Large intestine (tissue), 3 donors: ENCODE data around the gene PDE6C. TPM values are rescaled to one million over a fixed set of nuclear protein-coding genes. Genes with fewer than 3 reads are reported as not detected.

Experiments
- DNase-seq, 2 donors: peaks; one replicate each; pipeline versions ENCODE4 v3.0.0 to v3.0.0-alpha.2; 2013
- H3K27ac ChIP-seq: one replicate; pipeline ENCODE4 v1.5.1; 2013; ENCODE audit warnings: low read length
- H3K27me3 ChIP-seq: 2 replicates; pipeline ENCODE4 v1.6.1; 2013; ENCODE audit warnings: low read length; ENCODE audit not compliant: control insufficient read depth, insufficient read depth
- H3K36me3 ChIP-seq: 2 replicates; pipeline ENCODE4 v1.6.1; 2013; ENCODE audit warnings: low read length; ENCODE audit not compliant: control insufficient read depth, insufficient read depth
- H3K4me1 ChIP-seq: one replicate; pipeline ENCODE4 v1.6.1; 2013; ENCODE audit warnings: low read length; ENCODE audit not compliant: control insufficient read depth, insufficient read depth
- H3K4me3 ChIP-seq: one replicate; pipeline ENCODE4 v1.5.1; 2013; ENCODE audit warnings: low read length
- H3K9me3 ChIP-seq: one replicate; pipeline ENCODE4 v1.6.1; 2013; ENCODE audit warnings: mild to moderate bottlenecking, low read depth, low read length, moderate library complexity; ENCODE audit not compliant: control insufficient read depth
- WGBS: methylation state at CpG from one replicate; pipeline ENCODE4 v1.1.5; 2013; ENCODE audit warnings: low lambda C conversion rate; ENCODE audit not compliant: insufficient coverage; 5-methylcytosine and 5-hydroxymethylcytosine counted together
- polyA plus RNA-seq: library from polyadenylated mRNA; unstranded; fragments of 120-200 nt; gene quantifications from one replicate; pipeline ENCODE4 v1.2.1, GENCODE V29; 2013

Gene PDE6C
- polyA plus RNA-seq, 1 donor, result 0.55 TPM

- WGBS, result no CpG with 5 or more reads among the region's 7 CpGs
- Histone ChIP-seq H3K36me3 (peaks cover 3% of the 10 kb centered on the region), H3K27me3 (no peaks in the 10 kb centered on the region), H3K4me1 (peaks cover 16% of the 10 kb centered on the region), H3K9me3 (no peaks in the 10 kb centered on the region), H3K27ac (no peak overlapping the region), H3K4me3 (no peak overlapping the region)
- no peak for DNase-seq
These were observed 17.8 kb upstream of the PDE6C start for GRCh38 chr10:93594518-93594917.

- DNase-seq, result no peak
- Histone ChIP-seq H3K27ac (no peak overlapping the region), H3K4me3 (no peak overlapping the region), H3K27me3 (peaks cover 8% of the 10 kb centered on the region), H3K9me3 (no peaks in the 10 kb centered on the region), H3K4me1 (peaks cover 15% of the 10 kb centered on the region), H3K36me3 (peaks cover 3% of the 10 kb centered on the region)
- WGBS, result 80% methylated on average over 1 of the region's 5 CpGs
These were observed 16.8 kb upstream of the PDE6C start for GRCh38 chr10:93595378-93596161.

GRCh38 chr10:93596539-93596938 is 15.8 kb upstream of the PDE6C start:
- Histone ChIP-seq H3K27me3 (peaks cover 13% of the 10 kb centered on the region), H3K27ac (no peak overlapping the region), H3K4me1 (peaks cover 6% of the 10 kb centered on the region), H3K36me3 (peaks cover 3% of the 10 kb centered on the region), H3K9me3 (no peaks in the 10 kb centered on the region), H3K4me3 (no peak overlapping the region)
- DNase-seq, result no peak
- WGBS, result no CpG with 5 or more reads among the region's 4 CpGs

- no peaks in the 10 kb centered on the region for H3K9me3 ChIP-seq
- H3K36me3 ChIP-seq, result peaks cover 3% of the 10 kb centered on the region
- peaks cover under 1% of the 10 kb centered on the region for H3K4me1 ChIP-seq
- peaks cover 19% of the 10 kb centered on the region for H3K27me3 ChIP-seq
- DNase-seq, result no peak
- WGBS, result no CpG with 5 or more reads among the region's 1 CpG
- no peak overlapping the region for H3K27ac ChIP-seq
- no peak overlapping the region for H3K4me3 ChIP-seq
These were observed 15.2 kb upstream of the PDE6C start for GRCh38 chr10:93597075-93597599.

- no peak overlapping the region for H3K4me3 ChIP-seq
- H3K9me3 ChIP-seq, result no peaks in the 10 kb centered on the region
- peaks cover 28% of the 10 kb centered on the region for H3K27me3 ChIP-seq
- no CpG with 5 or more reads among the region's 5 CpGs for WGBS
- H3K4me1 ChIP-seq, result no peaks in the 10 kb centered on the region
- H3K36me3 ChIP-seq, result peaks cover 3% of the 10 kb centered on the region
- DNase-seq, result no peak
- H3K27ac ChIP-seq, result no peak overlapping the region
These were observed 14.2 kb upstream of the PDE6C start for GRCh38 chr10:93598157-93598556.

GRCh38 chr10:93599335-93599734 is 13.0 kb upstream of the PDE6C start:
- no peaks in the 10 kb centered on the region for H3K9me3 ChIP-seq
- no peaks in the 10 kb centered on the region for H3K4me1 ChIP-seq
- H3K36me3 ChIP-seq, result no peaks in the 10 kb centered on the region
- H3K27ac ChIP-seq, result no peak overlapping the region
- DNase-seq, result no peak
- H3K27me3 ChIP-seq, result peaks cover 34% of the 10 kb centered on the region
- H3K4me3 ChIP-seq, result no peak overlapping the region
- WGBS, result no CpG with 5 or more reads among the region's 1 CpG

- no peaks in the 10 kb centered on the region for H3K4me1 ChIP-seq
- H3K4me3 ChIP-seq, result peak overlapping the region; percentile 22
- no peaks in the 10 kb centered on the region for H3K9me3 ChIP-seq
- no peak overlapping the region for H3K27ac ChIP-seq
- DNase-seq, result no peak
- peaks cover 36% of the 10 kb centered on the region for H3K27me3 ChIP-seq
- no CpG with 5 or more reads among the region's 4 CpGs for WGBS
- no peaks in the 10 kb centered on the region for H3K36me3 ChIP-seq
These were observed 12.6 kb upstream of the PDE6C start for GRCh38 chr10:93599778-93600177.

- Histone ChIP-seq H3K9me3 (no peaks in the 10 kb centered on the region), H3K27ac (no peak overlapping the region), H3K27me3 (peaks cover 36% of the 10 kb centered on the region), H3K4me3 (peak overlapping the region; percentile 22), H3K4me1 (no peaks in the 10 kb centered on the region), H3K36me3 (no peaks in the 10 kb centered on the region)
- peak; percentile 52 to 63 for DNase-seq
- no CpG with 5 or more reads among the region's 60 CpGs for WGBS
These were observed 11.7 kb upstream of the PDE6C start for GRCh38 chr10:93600446-93601145.

GRCh38 chr10:93601146-93601773 is 11.1 kb upstream of the PDE6C start, which contains the start of gene RBP4:
RBP4 (minus strand) TSS chr10:93601235; CDS start chr10:93601028, 207 bp downstream.
- Histone ChIP-seq H3K4me1 (no peaks in the 10 kb centered on the region), H3K4me3 (peak within 1 kb of the TSS; percentile 45), H3K27ac (no peak within 1 kb of the TSS), H3K27me3 (peaks cover 36% of the 10 kb centered on the region), H3K9me3 (no peaks in the 10 kb centered on the region), H3K36me3 (no peaks in the 10 kb centered on the region)
- DNase-seq, result peak; percentile 50 to 73
- no CpG with 5 or more reads among the region's 63 CpGs for WGBS

- no peak overlapping the region for H3K4me3 ChIP-seq
These were observed 10.6 kb upstream of the PDE6C start for GRCh38 chr10:93601774-93602162.

More at GRCh38 chr10:93601774-93602162, 10.6 kb upstream of the PDE6C start:
- WGBS, result 0% methylated on average over 3 of the region's 7 CpGs
- Histone ChIP-seq H3K27ac (no peak overlapping the region), H3K36me3 (no peaks in the 10 kb centered on the region), H3K27me3 (peaks cover 36% of the 10 kb centered on the region), H3K9me3 (no peaks in the 10 kb centered on the region), H3K4me1 (no peaks in the 10 kb centered on the region)
- no peak for DNase-seq
